Articular chondrocyte of knee joint (primary cell): Measurements from ENCODE around the gene PRR20G. TPM values are rescaled to one million over a fixed set of nuclear protein-coding genes. Genes with fewer than 3 reads are reported as not detected.

Experiments
- small RNA-seq: library from RNA; depleted of rRNA; stranded (forward); fragments of <200 nt; gene quantifications from one replicate; pipeline ENCODE3, GENCODE V24; 2012
- total RNA-seq: library from RNA; depleted of rRNA; stranded (reverse); fragments of >200 nt; gene quantifications from 2 replicates; pipeline ENCODE4 v1.2.3, GENCODE V29; 2012

Gene PRR20G
- not detected in 2 replicates for total RNA-seq

GRCh38 chr3:127287840-127288239 is at the start of gene PRR20G:
PRR20G (minus strand) TSS chr3:127288046; CDS start chr3:127287365, 681 bp downstream.

Small RNA genes lying within 50 kb of the gene (small RNA-seq; reads per million reads assigned to genes)
- not detected for gene RNU6-1047P

Other genes starting within 250 kb of the PRR20G start
- gene PRR23E, start 94.9 kb downstream of the PRR20G start, total RNA-seq, result not detected in 2 replicates